GM12801 (cell line): ENCODE results near the gene RGS13.

Experiments
- TF ChIP-seq, protein P1 (sequence below): IDR thresholded peaks from one replicate; pipeline ENCODE4 v1.5.1; 2011; ENCODE audit warnings: control low read depth; ENCODE audit not compliant: insufficient read length; ENCODE audit errors: extremely low read depth

RGS13 gene

DNA sequence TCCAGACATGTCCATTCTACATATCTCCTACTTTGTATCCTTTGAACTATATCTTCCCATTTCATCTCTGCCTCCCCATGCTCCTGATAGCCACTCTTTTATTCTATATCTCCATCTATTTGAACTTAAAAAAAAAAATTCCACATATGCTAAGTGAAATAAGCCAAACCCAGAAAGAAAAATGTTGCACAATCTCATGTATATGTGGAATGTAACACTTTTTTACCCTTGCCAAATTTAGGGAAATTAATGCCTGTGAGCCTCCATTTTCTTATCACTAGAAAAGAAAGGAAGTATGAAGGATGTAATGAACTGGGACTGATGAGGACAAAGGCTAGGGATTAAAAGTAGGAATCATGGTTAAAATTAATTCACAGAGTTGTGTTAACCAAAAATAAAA is 53.5 kb downstream of the RGS13 start:
- TF ChIP-seq, protein P1, sequence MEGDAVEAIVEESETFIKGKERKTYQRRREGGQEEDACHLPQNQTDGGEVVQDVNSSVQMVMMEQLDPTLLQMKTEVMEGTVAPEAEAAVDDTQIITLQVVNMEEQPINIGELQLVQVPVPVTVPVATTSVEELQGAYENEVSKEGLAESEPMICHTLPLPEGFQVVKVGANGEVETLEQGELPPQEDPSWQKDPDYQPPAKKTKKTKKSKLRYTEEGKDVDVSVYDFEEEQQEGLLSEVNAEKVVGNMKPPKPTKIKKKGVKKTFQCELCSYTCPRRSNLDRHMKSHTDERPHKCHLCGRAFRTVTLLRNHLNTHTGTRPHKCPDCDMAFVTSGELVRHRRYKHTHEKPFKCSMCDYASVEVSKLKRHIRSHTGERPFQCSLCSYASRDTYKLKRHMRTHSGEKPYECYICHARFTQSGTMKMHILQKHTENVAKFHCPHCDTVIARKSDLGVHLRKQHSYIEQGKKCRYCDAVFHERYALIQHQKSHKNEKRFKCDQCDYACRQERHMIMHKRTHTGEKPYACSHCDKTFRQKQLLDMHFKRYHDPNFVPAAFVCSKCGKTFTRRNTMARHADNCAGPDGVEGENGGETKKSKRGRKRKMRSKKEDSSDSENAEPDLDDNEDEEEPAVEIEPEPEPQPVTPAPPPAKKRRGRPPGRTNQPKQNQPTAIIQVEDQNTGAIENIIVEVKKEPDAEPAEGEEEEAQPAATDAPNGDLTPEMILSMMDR: no peak

- TF ChIP-seq, protein P1: no peak
Measured at GRCh38 chr1:192691041-192691440, 55.1 kb downstream of the RGS13 start.

DNA sequence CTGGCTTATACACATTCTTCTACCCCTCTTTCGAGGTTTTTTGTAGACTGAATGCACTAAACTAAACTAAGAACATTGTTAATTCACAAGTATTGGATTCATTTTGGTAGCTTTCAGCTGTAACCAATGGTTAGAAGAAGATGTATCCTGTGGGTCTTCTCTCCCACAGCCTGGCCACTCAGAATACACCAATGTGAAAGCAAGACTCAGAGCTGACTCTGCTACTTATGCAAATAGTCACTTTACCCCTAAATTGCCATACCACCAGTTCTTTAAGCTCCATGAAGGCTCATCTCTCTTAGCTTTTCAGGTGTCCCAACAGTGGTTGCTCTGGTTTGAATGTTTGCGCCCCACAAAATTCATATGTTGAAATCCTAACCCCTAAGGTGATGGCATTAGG is 60.1 kb downstream of the RGS13 start:
- TF ChIP-seq, protein P1: no peak

- TF ChIP-seq, protein P1: no peak
Measured at GRCh38 chr1:192697771-192698170, 61.8 kb downstream of the RGS13 start.

DNA sequence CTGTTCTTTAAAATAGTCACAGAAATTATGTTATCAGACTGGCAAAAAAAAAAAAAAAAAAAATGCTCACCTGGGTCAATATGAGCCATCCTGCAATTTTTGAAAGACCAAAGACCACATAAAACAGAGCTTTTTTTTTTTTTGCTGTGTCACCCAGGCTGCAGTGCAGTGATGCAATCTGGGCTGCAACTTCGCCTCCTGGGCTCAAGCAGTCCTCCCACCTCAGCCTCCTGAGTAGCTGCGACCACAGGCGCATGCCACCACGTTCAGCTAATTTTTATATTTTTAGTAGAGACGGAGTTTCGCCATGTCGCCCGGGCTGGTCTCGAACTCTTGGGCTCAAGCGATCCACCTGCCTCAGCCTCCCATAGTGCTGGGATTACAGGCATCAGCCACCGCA is 62.8 kb downstream of the RGS13 start:
- TF ChIP-seq, protein P1: no peak

DNA sequence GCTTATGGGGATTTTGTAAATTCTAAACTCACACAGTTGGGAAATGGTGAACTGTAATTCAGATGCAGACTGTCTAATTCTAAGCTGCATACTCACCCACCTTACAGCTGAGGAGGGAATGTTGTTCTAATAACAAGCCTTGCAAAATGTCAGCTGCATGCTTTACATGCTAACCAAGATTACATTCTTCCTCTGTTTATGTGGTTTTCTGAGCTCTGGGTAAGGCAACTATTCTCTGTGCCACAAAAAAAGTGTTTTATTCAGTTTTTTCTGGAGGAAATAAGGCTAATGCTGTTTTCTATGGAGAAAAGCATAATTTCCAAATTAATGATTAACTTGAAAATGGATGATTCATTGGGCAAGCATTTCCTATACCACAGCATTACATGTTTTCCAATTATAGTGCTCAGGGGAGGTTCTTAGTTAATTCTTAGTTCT is 64.9 kb downstream of the RGS13 start:
- TF ChIP-seq, protein P1: no peak

DNA sequence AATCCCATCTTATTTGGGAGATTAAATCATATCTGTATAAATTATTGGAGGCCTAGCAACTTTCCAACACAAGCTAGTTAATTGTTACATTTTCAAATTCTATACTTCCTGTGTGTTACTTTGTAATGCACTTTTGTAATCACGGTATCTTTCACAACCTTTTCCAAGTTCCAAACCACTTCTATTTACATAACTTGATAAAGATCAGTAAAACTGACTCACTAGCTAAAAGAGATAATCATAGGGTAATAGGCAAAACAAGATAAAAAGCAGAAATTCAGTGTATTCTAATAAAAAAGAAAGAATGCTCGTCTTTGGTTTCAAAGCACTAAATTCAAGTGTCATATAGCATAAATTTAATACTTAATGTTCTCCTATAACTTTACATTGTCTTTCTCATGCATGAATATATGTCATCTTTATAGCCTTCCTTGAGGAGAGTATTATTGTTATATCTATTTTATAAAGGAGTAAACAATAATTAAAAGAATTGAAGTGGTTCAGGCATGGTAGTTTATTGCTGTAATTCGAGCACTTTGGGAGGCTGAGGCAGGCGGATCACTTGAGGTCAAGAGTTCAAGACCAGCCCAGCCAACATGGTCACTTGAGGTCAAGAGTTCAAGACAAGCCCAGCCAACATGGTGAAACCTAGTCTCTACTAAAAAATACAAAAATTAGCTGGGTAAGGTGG is 66.4 kb downstream of the RGS13 start:
- TF ChIP-seq, protein P1: no peak
